ENCODE results near the gene KLHL21.

KLHL21 gene

GRCh38 chr1:6546326-6546725 is 56.3 kb downstream of the KLHL21 start:
- DNase-seq = no peak

- no peak for DNase-seq
These were observed 57.2 kb downstream of the KLHL21 start for GRCh38 chr1:6545276-6546112.

- DNase-seq = no peak
These were observed 57.8 kb downstream of the KLHL21 start for GRCh38 chr1:6544831-6545230.
